K562 (cell line): ENCODE results near the gene PTPRZ1.

Experiments
- FIP1L1 ChIP-seq: fragments of 200-400 bp; formaldehyde crosslinking; IDR thresholded peaks from 2 replicates; pipeline ENCODE4 v1.6.1; 2018; ENCODE audit warnings: mild to moderate bottlenecking, low read depth, low read length; ENCODE audit not compliant: poor library complexity, severe bottlenecking
- HNRNPUL1 ChIP-seq: fragments of 200-400 bp; formaldehyde crosslinking; IDR thresholded peaks from 2 replicates; pipeline ENCODE4 v1.6.1; 2017; ENCODE audit warnings: low read length
- MECOM ChIP-seq: fragments of 250-450 bp; sonication (Bioruptor Pico); IDR thresholded peaks from 2 replicates; pipeline ENCODE4 v1.8.0; 2022; ENCODE audit warnings: inconsistent platforms
- MXD1 ChIP-seq: fragments of 250-450 bp; sonication (Bioruptor Pico); IDR thresholded peaks from 2 replicates; pipeline ENCODE4 v1.8.0; 2021; ENCODE audit warnings: borderline replicate concordance, mild to moderate bottlenecking, moderate library complexity; ENCODE audit not compliant: poor library complexity, severe bottlenecking
- PHB2 ChIP-seq: fragments of 450-650 bp; IDR thresholded peaks from 2 replicates; pipeline ENCODE4 v1.6.1; 2017; ENCODE audit warnings: low read depth
- YY1 ChIP-seq, 3 experiments: IDR thresholded peaks; 2 replicates each; pipeline ENCODE4 v1.6.1; 2011; ENCODE audit warnings: low read length in 2 of 3, mild to moderate bottlenecking in 2 of 3, moderate library complexity in 2 of 3, borderline replicate concordance in 1 of 3, control low read depth in 1 of 3, low read depth in 1 of 3; ENCODE audit not compliant: insufficient read depth in 3 of 3, insufficient replicate concordance in 2 of 3, control insufficient read depth in 1 of 3, insufficient read length in 1 of 3; ENCODE audit errors: extremely low read depth in 1 of 3
- ZFPM2 ChIP-seq: fragments of 250-450 bp; sonication (Bioruptor Pico); IDR thresholded peaks from 2 replicates; pipeline ENCODE4 v1.5.1; 2022; ENCODE audit warnings: mild to moderate bottlenecking
- ZKSCAN3 ChIP-seq: fragments of 250-450 bp; sonication (Bioruptor Pico); IDR thresholded peaks from 2 replicates; pipeline ENCODE4 v1.4.0; 2020
- ZNF561 ChIP-seq: fragments of 450-650 bp; formaldehyde crosslinking; conservative IDR thresholded peaks from 2 replicates; pipeline ENCODE4 v1.4.0; 2020; ENCODE audit warnings: mild to moderate bottlenecking, moderate library complexity

GRCh38 chr7:122063146-122063545, 190.2 kb downstream of the PTPRZ1 start:
- TF ChIP-seq ZNF561 (CRISPR knock-in tag), result no peak
- no peak for TF ChIP-seq ZKSCAN3 (CRISPR knock-in tag)
- no peak for TF ChIP-seq MXD1
- no peak for TF ChIP-seq ZFPM2 (CRISPR knock-in tag)
- no peak for TF ChIP-seq YY1 (IDR thresholded peaks at IDR 0.05; ENCODE audit: borderline replicate concordance in 1 of 3, control insufficient read depth in 1 of 3, extremely low read depth in 1 of 3, insufficient read depth in 3 of 3, insufficient read length in 1 of 3, insufficient replicate concordance in 2 of 3, low read depth in 1 of 3, low read length in 2 of 3)
- TF ChIP-seq MECOM (CRISPR knock-in tag), result no peak
- no peak for TF ChIP-seq FIP1L1
- no peak for TF ChIP-seq PHB2
- TF ChIP-seq HNRNPUL1, result no peak
